EH (cell line): ENCODE measurements around the gene LIMA1.
"Not testable (repeated sequence)": the region's sequence is repeated elsewhere in the genome, so short reads cannot be mapped to it uniquely, and the experiment has no call there.

ENCODE experiments used
- DNase-seq: peaks from one replicate; pipeline ENCODE4 v3.0.0-alpha.2; 2015; ENCODE audit warnings: low read depth

Gene LIMA1

GRCh38 chr12:50283229-50283923, at the start of gene LIMA1:
LIMA1 (minus strand) TSS chr12:50283520; CDS start chr12:50248751, 34,769 bp downstream.
- DNase-seq, result peak; percentile 88

- DNase-seq, result no peak
Measured at GRCh38 chr12:50331745-50332144, 48.4 kb upstream of the LIMA1 start.

GRCh38 chr12:50328664-50329063, 45.3 kb upstream of the LIMA1 start:
- not testable (repeated sequence) for DNase-seq

GRCh38 chr12:50326590-50327284, 43.4 kb upstream of the LIMA1 start:
- DNase-seq, result peak; percentile 73

GRCh38 chr12:50325890-50326391, 42.6 kb upstream of the LIMA1 start:
- no peak for DNase-seq

GRCh38 chr12:50324770-50325169, 41.5 kb upstream of the LIMA1 start:
- DNase-seq, result not testable (repeated sequence)

GRCh38 chr12:50324077-50324476, 40.8 kb upstream of the LIMA1 start:
- not testable (repeated sequence) for DNase-seq

GRCh38 chr12:50322206-50322605, 38.9 kb upstream of the LIMA1 start:
- peak; percentile 15 for DNase-seq

GRCh38 chr12:50317203-50317602, 33.9 kb upstream of the LIMA1 start:
- DNase-seq, result peak; percentile 25

- DNase-seq, result no peak
Measured at GRCh38 chr12:50315803-50316202, 32.5 kb upstream of the LIMA1 start.

GRCh38 chr12:50314636-50315312, 31.5 kb upstream of the LIMA1 start:
- peak; percentile 74 for DNase-seq

- DNase-seq, result not testable (repeated sequence)
Measured at GRCh38 chr12:50313971-50314370, 30.7 kb upstream of the LIMA1 start.

- no peak for DNase-seq
Measured at GRCh38 chr12:50313256-50313931, 30.1 kb upstream of the LIMA1 start.

GRCh38 chr12:50311858-50312609, 28.7 kb upstream of the LIMA1 start:
- peak; percentile 62 for DNase-seq

- no peak for DNase-seq
Measured at GRCh38 chr12:50309950-50310349, 26.6 kb upstream of the LIMA1 start.

GRCh38 chr12:50302686-50303085, 19.4 kb upstream of the LIMA1 start:
- peak; percentile 92 for DNase-seq

GRCh38 chr12:50297996-50298395, 14.7 kb upstream of the LIMA1 start:
- no peak for DNase-seq

- no peak for DNase-seq
Measured at GRCh38 chr12:50297027-50297426, 13.7 kb upstream of the LIMA1 start.

- no peak for DNase-seq
Measured at GRCh38 chr12:50296554-50296953, 13.2 kb upstream of the LIMA1 start.

GRCh38 chr12:50291377-50291776, 8.1 kb upstream of the LIMA1 start:
- no peak for DNase-seq

GRCh38 chr12:50290692-50291091, 7.4 kb upstream of the LIMA1 start:
- DNase-seq, result not testable (repeated sequence)
